Sigmoid colon (tissue), 7 donors: ENCODE results near the gene GCC2. TPM values are rescaled to one million over a fixed set of nuclear protein-coding genes. Genes with fewer than 3 reads are reported as not detected.

ENCODE experiments used
- DNase-seq: peaks from one replicate; pipeline ENCODE4 v3.0.0-alpha.2; 2019
- H3K27ac ChIP-seq, 4 donors: fragments of 200-600 bp; sonication (generic); one replicate each; pipeline ENCODE4 v1.5.1; 2016 to 2019; ENCODE audit warnings: mild to moderate bottlenecking in 1 of 4
- H3K27me3 ChIP-seq, 3 donors: fragments of 200-600 bp; sonication (generic); one replicate each; pipeline ENCODE4 v1.5.1; 2019; ENCODE audit warnings: mild to moderate bottlenecking in 1 of 3
- H3K36me3 ChIP-seq, 4 donors: fragments of 200-600 bp; sonication (generic); one replicate each; pipeline ENCODE4 v1.5.1; 2016 to 2019
- H3K4me1 ChIP-seq, 4 donors: fragments of 200-600 bp; sonication (generic); one replicate each; pipeline ENCODE4 v1.5.1; 2017 to 2019
- H3K4me3 ChIP-seq, 4 donors: fragments of 200-600 bp; sonication (generic); one replicate each; pipeline ENCODE4 v1.5.1; 2017 to 2019; ENCODE audit warnings: mild to moderate bottlenecking in 2 of 4, moderate library complexity in 1 of 4
- H3K9me3 ChIP-seq, 4 donors: fragments of 200-600 bp in 3 of 4; sonication (generic) in 3 of 4; one replicate each; pipeline versions ENCODE4 v1.5.1 to v1.6.1; 2013 to 2019
- EP300 ChIP-seq, 4 donors: sonication (generic); formaldehyde crosslinking; IDR thresholded peaks; one replicate each; pipeline ENCODE4 v1.6.1; 2017; ENCODE audit warnings: antibody characterized with exemption in 4 of 4
- POLR2A ChIP-seq, 2 donors: fragments of 450-650 bp; IDR thresholded peaks; one replicate each; pipeline ENCODE4 v1.6.1; 2016; ENCODE audit warnings: antibody characterized with exemption in 2 of 2, mild to moderate bottlenecking in 2 of 2, moderate library complexity in 2 of 2
- POLR2AphosphoS5 ChIP-seq, 4 donors: sonication (generic); formaldehyde crosslinking; IDR thresholded peaks; one replicate each; pipeline ENCODE4 v1.6.1; 2017; ENCODE audit warnings: antibody characterized with exemption in 4 of 4
- WGBS, 2 donors: extraction: QIAGEN DNeasy Blood & Tissue Kit; methylation state at CpG; one replicate each; pipeline ENCODE4 v1.1.7; 2013; 5-methylcytosine and 5-hydroxymethylcytosine counted together
- intact Hi-C: fragments of 100-400 bp; cut with DNase I; formaldehyde crosslinking; loops from one replicate; pipeline ENCODE4 v1.15.1; 2023
- polyA plus RNA-seq, 3 donors: library from polyadenylated mRNA; stranded (reverse); fragments of 200-250 nt; gene quantifications; one replicate each; pipeline ENCODE4 v1.2.3, GENCODE V29; 2013
- total RNA-seq, 4 donors: library from RNA; depleted of rRNA; stranded (reverse); fragments of >200 nt; gene quantifications; one replicate each; pipeline ENCODE4 v1.1.0, GENCODE V29; 2016
- TF ChIP-seq, protein P1 (sequence below), 4 experiments: fragments of 450-650 bp in 3 of 4; fragments of 200-600 bp in 1 of 4; IDR thresholded peaks; one replicate each; pipeline ENCODE4 v1.5.1; 2016 to 2019; ENCODE audit warnings: antibody characterized with exemption in 4 of 4, mild to moderate bottlenecking in 3 of 4, moderate library complexity in 2 of 4
- donor health status: healthy with polysubstance abuse.
- donor health status: Bipolar disorder and iron deficiency.
- donor health status: healthy.

GCC2 gene
- total and polyA plus RNA-seq, 7 donors = 18.0 to 47.1 (median 29.6) TPM

DNA sequence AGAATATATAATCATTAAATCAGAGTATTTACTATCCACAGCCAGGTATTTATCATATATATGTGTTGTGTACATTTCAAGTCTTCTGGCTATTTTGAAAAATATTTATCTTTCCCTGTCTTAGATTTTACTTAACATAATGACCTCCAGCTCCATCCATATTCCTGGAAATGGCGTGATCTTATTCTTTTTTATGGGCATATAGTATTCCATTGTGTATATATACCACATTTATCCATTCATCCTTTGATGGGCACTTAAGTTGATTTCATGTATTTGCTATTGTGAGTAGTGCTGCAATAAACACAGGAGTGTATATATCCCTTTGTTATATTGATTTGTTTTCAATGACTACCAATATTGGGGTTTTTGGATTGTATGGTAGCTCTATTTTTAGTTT, 6.6 kb downstream of the GCC2 start:
- Histone ChIP-seq H3K27ac (no peak overlapping the region), H3K4me1 (no peaks in the 10 kb centered on the region), H3K4me3 (no peak overlapping the region), H3K27me3 (no peaks in the 10 kb centered on the region), H3K9me3 (no peaks in the 10 kb centered on the region), H3K36me3 (peaks cover 0 to 71% (median 16%) of the 10 kb centered on the region in 4 donors)
- WGBS, 2 donors = 98 to 100% methylated on average over 1 of the region's 1 CpG
- TF ChIP-seq POLR2AphosphoS5 (IDR thresholded peaks at IDR 0.05) (no peak), POLR2A (IDR thresholded peaks at IDR 0.05) (no peak), EP300 (IDR thresholded peaks at IDR 0.05) (no peak)
- TF ChIP-seq, protein P1, sequence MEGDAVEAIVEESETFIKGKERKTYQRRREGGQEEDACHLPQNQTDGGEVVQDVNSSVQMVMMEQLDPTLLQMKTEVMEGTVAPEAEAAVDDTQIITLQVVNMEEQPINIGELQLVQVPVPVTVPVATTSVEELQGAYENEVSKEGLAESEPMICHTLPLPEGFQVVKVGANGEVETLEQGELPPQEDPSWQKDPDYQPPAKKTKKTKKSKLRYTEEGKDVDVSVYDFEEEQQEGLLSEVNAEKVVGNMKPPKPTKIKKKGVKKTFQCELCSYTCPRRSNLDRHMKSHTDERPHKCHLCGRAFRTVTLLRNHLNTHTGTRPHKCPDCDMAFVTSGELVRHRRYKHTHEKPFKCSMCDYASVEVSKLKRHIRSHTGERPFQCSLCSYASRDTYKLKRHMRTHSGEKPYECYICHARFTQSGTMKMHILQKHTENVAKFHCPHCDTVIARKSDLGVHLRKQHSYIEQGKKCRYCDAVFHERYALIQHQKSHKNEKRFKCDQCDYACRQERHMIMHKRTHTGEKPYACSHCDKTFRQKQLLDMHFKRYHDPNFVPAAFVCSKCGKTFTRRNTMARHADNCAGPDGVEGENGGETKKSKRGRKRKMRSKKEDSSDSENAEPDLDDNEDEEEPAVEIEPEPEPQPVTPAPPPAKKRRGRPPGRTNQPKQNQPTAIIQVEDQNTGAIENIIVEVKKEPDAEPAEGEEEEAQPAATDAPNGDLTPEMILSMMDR (IDR thresholded peaks at IDR 0.05) = no peak
- intact Hi-C loops = no loop called here
- DNase-seq = no peak

DNA sequence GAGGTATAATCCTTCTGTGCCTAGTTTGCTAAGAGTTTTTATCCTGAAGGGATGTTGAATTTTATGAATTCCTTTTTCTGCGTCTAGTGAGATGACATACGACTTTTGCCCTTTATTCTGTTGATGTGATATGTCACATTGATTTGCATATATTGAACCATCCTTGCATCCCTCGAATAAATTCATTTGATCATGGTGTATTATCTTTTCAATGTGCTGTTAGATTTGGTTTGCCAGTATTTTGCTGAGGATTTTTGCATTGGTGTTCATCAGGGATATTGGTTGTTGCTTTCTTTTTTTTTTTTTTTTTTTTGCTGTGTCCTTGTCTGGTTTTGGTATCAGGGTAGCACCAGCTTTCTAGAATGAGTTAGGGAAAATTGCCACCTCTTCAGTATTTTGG, 9.1 kb downstream of the GCC2 start:
- no peak overlapping the region for H3K27ac ChIP-seq
- H3K27me3 ChIP-seq = no peaks in the 10 kb centered on the region
- TF ChIP-seq EP300 (IDR thresholded peaks at IDR 0.05) (no peak), POLR2AphosphoS5 (IDR thresholded peaks at IDR 0.05) (no peak), POLR2A (IDR thresholded peaks at IDR 0.05) (no peak)
- TF ChIP-seq, protein P1 (IDR thresholded peaks at IDR 0.05) = no peak
- H3K9me3 ChIP-seq = no peaks in the 10 kb centered on the region
- no peak for DNase-seq
- WGBS, 2 donors = 81 to 98% methylated on average over 3 of the region's 3 CpGs
- no peak overlapping the region for H3K4me3 ChIP-seq
- no peaks in the 10 kb centered on the region for H3K4me1 ChIP-seq
- H3K36me3 ChIP-seq = peaks cover 0 to 70% (median 11%) of the 10 kb centered on the region in 4 donors
- intact Hi-C loops = no loop called here

DNA sequence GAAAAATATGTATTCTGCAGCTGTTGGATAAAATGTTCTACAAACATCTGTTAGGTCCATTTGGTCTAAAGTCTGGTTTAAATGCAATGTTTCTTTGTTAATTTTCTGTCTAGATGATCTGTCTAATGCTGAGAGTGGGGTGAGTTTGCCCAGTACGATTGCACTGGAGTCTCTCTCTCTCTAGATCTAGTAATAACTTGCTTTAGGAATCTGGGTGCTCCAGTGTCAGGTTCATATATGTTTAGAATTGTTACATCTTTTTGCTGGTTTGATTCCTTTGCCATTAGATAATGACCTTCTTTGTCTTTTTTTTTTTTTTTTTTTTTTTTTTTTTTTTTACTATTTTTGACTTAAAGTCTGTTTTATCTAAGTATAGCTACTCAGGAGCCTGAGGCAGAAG, 10.4 kb downstream of the GCC2 start:
- Histone ChIP-seq H3K9me3 (no peaks in the 10 kb centered on the region), H3K36me3 (peaks cover 6 to 70% (median 10%) of the 10 kb centered on the region in 4 donors), H3K4me3 (no peak overlapping the region), H3K27ac (no peak overlapping the region), H3K27me3 (no peaks in the 10 kb centered on the region), H3K4me1 (no peaks in the 10 kb centered on the region)
- no peak for TF ChIP-seq POLR2A (IDR thresholded peaks at IDR 0.05)
- TF ChIP-seq EP300 (IDR thresholded peaks at IDR 0.05) = no peak
- TF ChIP-seq POLR2AphosphoS5 (IDR thresholded peaks at IDR 0.05) = no peak
- TF ChIP-seq, protein P1 (IDR thresholded peaks at IDR 0.05) = no peak
- DNase-seq = no peak
- 93 to 94% methylated on average over 1 of the region's 1 CpG for WGBS, 2 donors
- intact Hi-C loops = no loop called here

DNA sequence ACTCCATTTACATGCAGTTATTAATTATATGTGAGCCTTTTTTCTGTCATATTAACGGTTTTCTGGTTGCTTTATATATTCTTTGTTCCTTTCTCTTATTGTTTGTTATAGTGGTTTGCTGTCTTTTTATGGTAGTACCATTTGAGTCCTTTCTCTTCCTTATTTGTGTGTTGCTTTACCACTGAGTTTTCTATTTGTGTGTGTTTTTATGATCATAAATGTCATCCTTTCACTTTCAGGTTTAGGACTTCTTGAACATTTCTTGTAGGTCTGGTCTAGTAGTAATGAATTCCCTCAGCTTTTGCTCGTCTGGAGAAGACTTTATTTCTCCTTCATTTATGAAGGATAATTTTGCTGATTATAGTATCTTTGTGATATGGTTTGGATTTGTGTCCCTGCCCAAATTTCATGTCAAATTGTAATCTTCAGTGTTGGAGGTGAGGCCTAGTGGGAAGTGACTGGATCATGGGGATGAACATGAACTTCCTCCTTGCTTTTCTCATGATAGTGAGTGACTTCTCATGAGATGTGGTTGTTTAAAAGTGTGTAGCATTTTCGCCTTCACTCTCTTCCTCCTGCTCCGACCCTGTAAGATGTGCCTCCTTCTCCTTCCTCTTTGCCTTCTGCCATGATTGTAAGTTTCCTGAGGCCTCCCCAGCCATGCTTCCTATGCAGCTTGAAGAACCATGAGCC, 11.5 kb downstream of the GCC2 start:
- DNase-seq = no peak
- H3K27me3 ChIP-seq = no peaks in the 10 kb centered on the region
- intact Hi-C loops = no loop called here
- H3K36me3 ChIP-seq = peaks cover 7 to 70% (median 9%) of the 10 kb centered on the region in 4 donors
- no peak for TF ChIP-seq POLR2A (IDR thresholded peaks at IDR 0.05)
- TF ChIP-seq, protein P1 (IDR thresholded peaks at IDR 0.05) = no peak
- no peak for TF ChIP-seq POLR2AphosphoS5 (IDR thresholded peaks at IDR 0.05)
- no peak for TF ChIP-seq EP300 (IDR thresholded peaks at IDR 0.05)
- 61 to 67% methylated on average over 4 of the region's 4 CpGs for WGBS, 2 donors
- no peaks in the 10 kb centered on the region for H3K4me1 ChIP-seq
- H3K27ac ChIP-seq = no peak overlapping the region
- no peak overlapping the region for H3K4me3 ChIP-seq
- no peaks in the 10 kb centered on the region for H3K9me3 ChIP-seq

DNA sequence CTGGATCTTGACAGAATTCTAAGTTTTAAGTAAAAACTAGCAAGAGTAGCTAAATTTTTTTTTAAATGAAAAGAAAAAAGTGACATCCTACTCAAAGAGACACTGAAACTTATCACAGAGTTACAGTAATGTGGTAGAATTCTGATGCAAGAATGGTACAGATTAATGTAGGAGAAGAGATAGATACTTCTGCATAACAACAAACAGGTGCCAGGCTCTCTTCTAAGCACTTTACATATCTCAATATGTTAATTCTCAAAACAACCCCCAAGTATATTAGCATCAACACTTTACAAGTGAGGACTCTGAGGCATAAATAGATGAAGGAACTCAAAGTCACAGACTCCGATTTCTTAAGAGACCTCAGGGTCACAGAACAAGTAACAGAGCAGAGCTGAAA, 28.1 kb downstream of the GCC2 start:
- no peak for DNase-seq
- intact Hi-C loops = no loop called here
- no peak overlapping the region for H3K4me3 ChIP-seq
- no peaks in the 10 kb centered on the region for H3K27me3 ChIP-seq
- no peaks in the 10 kb centered on the region for H3K4me1 ChIP-seq
- 90 to 91% methylated on average over 1 of the region's 1 CpG for WGBS, 2 donors
- no peaks in the 10 kb centered on the region for H3K9me3 ChIP-seq
- H3K36me3 ChIP-seq = peaks cover 4 to 91% (median 13%) of the 10 kb centered on the region in 4 donors
- TF ChIP-seq, protein P1 (IDR thresholded peaks at IDR 0.05) = no peak
- TF ChIP-seq EP300 (IDR thresholded peaks at IDR 0.05) (no peak), POLR2AphosphoS5 (IDR thresholded peaks at IDR 0.05) (no peak), POLR2A (IDR thresholded peaks at IDR 0.05) (no peak)
- no peak overlapping the region for H3K27ac ChIP-seq
